Urinary bladder (tissue), 4 donors: ENCODE results near the gene MAP10. TPM values are rescaled to one million over a fixed set of nuclear protein-coding genes. Genes with fewer than 3 reads are reported as not detected.

ENCODE experiments used
- DNase-seq: peaks from one replicate; pipeline ENCODE4 v3.0.0-alpha.2; 2015; ENCODE audit errors: extremely low spot score
- H3K27ac ChIP-seq: one replicate; pipeline ENCODE4 v1.5.1; 2013; ENCODE audit warnings: low read depth, mild to moderate bottlenecking, moderate library complexity
- H3K36me3 ChIP-seq: one replicate; pipeline ENCODE4 v1.6.1; 2013; ENCODE audit warnings: mild to moderate bottlenecking, moderate library complexity; ENCODE audit not compliant: insufficient read depth
- H3K4me1 ChIP-seq: one replicate; pipeline ENCODE4 v1.6.1; 2013; ENCODE audit warnings: mild to moderate bottlenecking, moderate library complexity; ENCODE audit not compliant: insufficient read depth
- H3K4me3 ChIP-seq: one replicate; pipeline ENCODE4 v1.5.1; 2013; ENCODE audit warnings: low read depth, low read length
- WGBS: extraction: QIAGEN DNeasy Blood & Tissue Kit; methylation state at CpG from one replicate; pipeline ENCODE4 v1.1.7; 2013; 5-methylcytosine and 5-hydroxymethylcytosine counted together
- polyA plus RNA-seq: library from polyadenylated mRNA; stranded (reverse); fragments of 200-250 nt; gene quantifications from one replicate; pipeline ENCODE4 v1.2.3, GENCODE V29; 2013
- small RNA-seq: library from RNA; depleted of rRNA; stranded (forward); fragments of <200 nt; gene quantifications from one replicate; pipeline ENCODE3, GENCODE V24; 2014
- total RNA-seq: library from RNA; depleted of rRNA; stranded (reverse); fragments of >200 nt; gene quantifications from one replicate; pipeline ENCODE4 v1.2.3, GENCODE V29; 2014
- donor health status: healthy with polysubstance abuse.
- donor health status: healthy.

The MAP10 gene
- total and polyA plus RNA-seq, 2 donors: 2.4 to 5.4 TPM

GRCh38 chr1:232851532-232851931, 46.3 kb downstream of the MAP10 start:
- H3K4me3 ChIP-seq: no peak overlapping the region
- no peak overlapping the region for H3K27ac ChIP-seq
- DNase-seq: no peak
- no peaks in the 10 kb centered on the region for H3K36me3 ChIP-seq
- H3K4me1 ChIP-seq: no peaks in the 10 kb centered on the region
- 71% methylated on average over 5 of the region's 5 CpGs for WGBS

GRCh38 chr1:232853994-232854797, 49.0 kb downstream of the MAP10 start:
- DNase-seq: no peak
- no peak overlapping the region for H3K4me3 ChIP-seq
- H3K36me3 ChIP-seq: no peaks in the 10 kb centered on the region
- H3K4me1 ChIP-seq: no peaks in the 10 kb centered on the region
- whole genome bisulfite sequencing: 65% methylated on average over 7 of the region's 7 CpGs
- H3K27ac ChIP-seq: no peak overlapping the region

GRCh38 chr1:232854798-232855159, 49.6 kb downstream of the MAP10 start:
- Histone ChIP-seq H3K4me1 (no peaks in the 10 kb centered on the region), H3K36me3 (no peaks in the 10 kb centered on the region), H3K4me3 (no peak overlapping the region), H3K27ac (no peak overlapping the region)
- 89% methylated on average over 2 of the region's 2 CpGs for WGBS
- no peak for DNase-seq

- Histone ChIP-seq H3K27ac (no peak overlapping the region), H3K4me3 (no peak overlapping the region), H3K36me3 (no peaks in the 10 kb centered on the region), H3K4me1 (no peaks in the 10 kb centered on the region)
- no peak for DNase-seq
- WGBS: 58% methylated on average over 3 of the region's 3 CpGs
Observed at GRCh38 chr1:232856541-232856940, 51.3 kb downstream of the MAP10 start.

Small RNAs within 50 kb of the gene (small RNA-seq; reads per million reads assigned to genes)
- gene RNU1-74P: not detected

Other genes with a start within 250 kb of the MAP10 start
- 50.8 TPM for gene SIPA1L2, start 175.3 kb upstream of the MAP10 start, total RNA-seq
- 11.8 TPM for gene SIPA1L2, start 175.3 kb upstream of the MAP10 start, polyA plus RNA-seq
- 25.5 TPM for gene NTPCR, start 145.2 kb downstream of the MAP10 start, total RNA-seq
- gene NTPCR, start 145.2 kb downstream of the MAP10 start, polyA plus RNA-seq: 47.8 TPM